Mammary epithelial cell (primary cell): ENCODE measurements around the gene UBL4B.

ENCODE experiments used
- CTCF ChIP-seq, 2 donors: IDR thresholded peaks in 1 of 2; conservative IDR thresholded peaks in 1 of 2; 2 replicates each; pipeline ENCODE4 v1.5.1; 2011 to 2012; ENCODE audit warnings: inconsistent platforms in 2 of 2, low read length in 2 of 2, mild to moderate bottlenecking in 2 of 2, control low read depth in 1 of 2, low read depth in 1 of 2; ENCODE audit not compliant: insufficient read depth in 1 of 2; ENCODE audit errors: extremely low read depth in 1 of 2
- EZH2 ChIP-seq: IDR thresholded peaks from 2 replicates; pipeline ENCODE4 v1.6.1; 2012; ENCODE audit warnings: low read length, inconsistent platforms, borderline replicate concordance

- TF ChIP-seq CTCF (conservative IDR thresholded peaks at IDR 0.05 in 1 of 2, IDR thresholded peaks at IDR 0.05 in 1 of 2; ENCODE audit: extremely low read depth in 1 of 2, insufficient read depth in 1 of 2, low read depth in 1 of 2, low read length in 2 of 2), result no peak
- TF ChIP-seq EZH2, result no peak
These were observed 41.2 kb downstream of the UBL4B start for GRCh38 chr1:110153407-110153950.
